Measurements from ENCODE around the gene KIF25. TPM values are rescaled to one million over a fixed set of nuclear protein-coding genes. Genes with fewer than 3 reads are reported as not detected.

Gene KIF25
- polyA plus RNA-seq, 1 donor from 2014 or later: not detected

DNA sequence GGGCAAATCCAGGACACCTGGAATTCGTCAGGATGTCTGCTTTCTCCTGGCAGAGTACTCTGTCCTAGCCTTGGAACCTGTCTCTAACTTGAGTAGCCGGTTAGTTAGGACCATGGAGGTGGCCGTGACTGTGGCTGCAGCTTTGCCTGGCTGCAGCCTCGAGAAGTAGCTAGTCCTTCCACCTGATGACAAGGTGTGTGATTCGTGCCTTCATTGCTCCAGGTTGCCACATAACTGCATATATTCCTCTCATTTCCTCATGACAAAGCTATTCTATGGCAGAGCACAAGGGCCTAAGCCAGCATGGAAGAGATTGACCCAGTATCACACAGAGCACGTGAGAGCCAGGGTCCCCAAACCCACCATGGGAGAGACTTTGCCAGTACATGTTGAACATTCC is 39.8 kb upstream of the KIF25 start:
- no peaks in the 10 kb centered on the region for H3F3A ChIP-seq (ENCODE audit: insufficient read depth, low read length, poor library complexity, severe bottlenecking)
- H3K27ac ChIP-seq (ENCODE audit: low read length): no peak overlapping the region
- H3K79me2 ChIP-seq (replicated peaks; ENCODE audit: insufficient read depth, low read length): peaks cover 14% of the 10 kb centered on the region
- no peaks in the 10 kb centered on the region for H3K9me2 ChIP-seq (ENCODE audit: insufficient read depth, low read length)
- no peak overlapping the region for H3K4me3 ChIP-seq (ENCODE audit: low read length)
- H2AFZ ChIP-seq (ENCODE audit: low read depth, low read length): no peak overlapping the region
- peaks cover 2% of the 10 kb centered on the region for H3K36me3 ChIP-seq (ENCODE audit: insufficient read depth, low read length)
- no peak overlapping the region for H3K9ac ChIP-seq (ENCODE audit: low read length)
- no peaks in the 10 kb centered on the region for H3K27me3 ChIP-seq (ENCODE audit: insufficient read depth, low read depth, low read length)
- no peaks in the 10 kb centered on the region for H4K20me1 ChIP-seq (ENCODE audit: insufficient read depth)
- TF ChIP-seq TAF1 (IDR thresholded peaks at IDR 0.05; ENCODE audit: low read depth) (no peak), EZH2 (IDR thresholded peaks at IDR 0.05; ENCODE audit: borderline replicate concordance, insufficient read depth, low read length, poor library complexity, severe bottlenecking) (no peak), POLR2AphosphoS5 (IDR thresholded peaks at IDR 0.05) (no peak), SMC3 (conservative IDR thresholded peaks at IDR 0.05; ENCODE audit: poor library complexity) (no peak), MXI1 (conservative IDR thresholded peaks at IDR 0.05; ENCODE audit: poor library complexity, severe bottlenecking) (no peak), EP300 (conservative IDR thresholded peaks at IDR 0.05; ENCODE audit: poor library complexity, severe bottlenecking) (no peak), RAD21 (conservative IDR thresholded peaks at IDR 0.05) (no peak)
- TF ChIP-seq, protein P1, sequence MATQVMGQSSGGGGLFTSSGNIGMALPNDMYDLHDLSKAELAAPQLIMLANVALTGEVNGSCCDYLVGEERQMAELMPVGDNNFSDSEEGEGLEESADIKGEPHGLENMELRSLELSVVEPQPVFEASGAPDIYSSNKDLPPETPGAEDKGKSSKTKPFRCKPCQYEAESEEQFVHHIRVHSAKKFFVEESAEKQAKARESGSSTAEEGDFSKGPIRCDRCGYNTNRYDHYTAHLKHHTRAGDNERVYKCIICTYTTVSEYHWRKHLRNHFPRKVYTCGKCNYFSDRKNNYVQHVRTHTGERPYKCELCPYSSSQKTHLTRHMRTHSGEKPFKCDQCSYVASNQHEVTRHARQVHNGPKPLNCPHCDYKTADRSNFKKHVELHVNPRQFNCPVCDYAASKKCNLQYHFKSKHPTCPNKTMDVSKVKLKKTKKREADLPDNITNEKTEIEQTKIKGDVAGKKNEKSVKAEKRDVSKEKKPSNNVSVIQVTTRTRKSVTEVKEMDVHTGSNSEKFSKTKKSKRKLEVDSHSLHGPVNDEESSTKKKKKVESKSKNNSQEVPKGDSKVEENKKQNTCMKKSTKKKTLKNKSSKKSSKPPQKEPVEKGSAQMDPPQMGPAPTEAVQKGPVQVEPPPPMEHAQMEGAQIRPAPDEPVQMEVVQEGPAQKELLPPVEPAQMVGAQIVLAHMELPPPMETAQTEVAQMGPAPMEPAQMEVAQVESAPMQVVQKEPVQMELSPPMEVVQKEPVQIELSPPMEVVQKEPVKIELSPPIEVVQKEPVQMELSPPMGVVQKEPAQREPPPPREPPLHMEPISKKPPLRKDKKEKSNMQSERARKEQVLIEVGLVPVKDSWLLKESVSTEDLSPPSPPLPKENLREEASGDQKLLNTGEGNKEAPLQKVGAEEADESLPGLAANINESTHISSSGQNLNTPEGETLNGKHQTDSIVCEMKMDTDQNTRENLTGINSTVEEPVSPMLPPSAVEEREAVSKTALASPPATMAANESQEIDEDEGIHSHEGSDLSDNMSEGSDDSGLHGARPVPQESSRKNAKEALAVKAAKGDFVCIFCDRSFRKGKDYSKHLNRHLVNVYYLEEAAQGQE (IDR thresholded peaks at IDR 0.05; ENCODE audit: borderline replicate concordance): no peak
- TF ChIP-seq, protein P2, sequence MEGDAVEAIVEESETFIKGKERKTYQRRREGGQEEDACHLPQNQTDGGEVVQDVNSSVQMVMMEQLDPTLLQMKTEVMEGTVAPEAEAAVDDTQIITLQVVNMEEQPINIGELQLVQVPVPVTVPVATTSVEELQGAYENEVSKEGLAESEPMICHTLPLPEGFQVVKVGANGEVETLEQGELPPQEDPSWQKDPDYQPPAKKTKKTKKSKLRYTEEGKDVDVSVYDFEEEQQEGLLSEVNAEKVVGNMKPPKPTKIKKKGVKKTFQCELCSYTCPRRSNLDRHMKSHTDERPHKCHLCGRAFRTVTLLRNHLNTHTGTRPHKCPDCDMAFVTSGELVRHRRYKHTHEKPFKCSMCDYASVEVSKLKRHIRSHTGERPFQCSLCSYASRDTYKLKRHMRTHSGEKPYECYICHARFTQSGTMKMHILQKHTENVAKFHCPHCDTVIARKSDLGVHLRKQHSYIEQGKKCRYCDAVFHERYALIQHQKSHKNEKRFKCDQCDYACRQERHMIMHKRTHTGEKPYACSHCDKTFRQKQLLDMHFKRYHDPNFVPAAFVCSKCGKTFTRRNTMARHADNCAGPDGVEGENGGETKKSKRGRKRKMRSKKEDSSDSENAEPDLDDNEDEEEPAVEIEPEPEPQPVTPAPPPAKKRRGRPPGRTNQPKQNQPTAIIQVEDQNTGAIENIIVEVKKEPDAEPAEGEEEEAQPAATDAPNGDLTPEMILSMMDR (IDR thresholded peaks at IDR 0.05; ENCODE audit: poor library complexity, severe bottlenecking): no peak
- H3K9me3 ChIP-seq (ENCODE audit: low read length): no peaks in the 10 kb centered on the region
- H3K4me2 ChIP-seq (ENCODE audit: low read length): no peak overlapping the region

DNA sequence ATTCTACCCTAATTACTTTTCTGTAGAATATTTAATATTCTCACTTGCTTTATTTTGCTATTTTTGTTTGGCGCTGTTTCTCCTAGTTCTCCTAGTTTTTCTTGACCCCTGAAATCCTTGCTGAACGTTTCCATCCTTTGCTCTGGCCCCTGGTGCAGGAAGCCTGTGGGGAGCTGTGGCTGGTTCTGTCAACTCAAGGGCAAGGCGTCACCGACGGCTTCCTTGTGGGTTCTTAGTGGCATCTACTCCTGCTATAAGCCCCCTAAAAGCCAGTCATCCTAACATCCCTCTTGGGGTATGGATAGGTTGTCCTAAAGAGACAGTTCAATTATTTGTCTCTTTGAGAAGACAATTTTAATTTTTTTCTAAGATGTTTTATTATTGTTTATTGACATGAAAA is 36.9 kb upstream of the KIF25 start:
- H3K9me2 ChIP-seq (ENCODE audit: insufficient read depth, low read length): no peaks in the 10 kb centered on the region
- H3F3A ChIP-seq (ENCODE audit: insufficient read depth, low read length, poor library complexity, severe bottlenecking): no peaks in the 10 kb centered on the region
- TF ChIP-seq POLR2AphosphoS5 (IDR thresholded peaks at IDR 0.05): no peak
- TF ChIP-seq TAF1 (IDR thresholded peaks at IDR 0.05; ENCODE audit: low read depth): no peak
- TF ChIP-seq, protein P2 (IDR thresholded peaks at IDR 0.05; ENCODE audit: poor library complexity, severe bottlenecking): no peak
- TF ChIP-seq MXI1 (conservative IDR thresholded peaks at IDR 0.05; ENCODE audit: poor library complexity, severe bottlenecking): no peak
- TF ChIP-seq EZH2 (IDR thresholded peaks at IDR 0.05; ENCODE audit: borderline replicate concordance, insufficient read depth, low read length, poor library complexity, severe bottlenecking): no peak
- TF ChIP-seq SMC3 (conservative IDR thresholded peaks at IDR 0.05; ENCODE audit: poor library complexity): no peak
- no peak for TF ChIP-seq RAD21 (conservative IDR thresholded peaks at IDR 0.05)
- no peak for TF ChIP-seq EP300 (conservative IDR thresholded peaks at IDR 0.05; ENCODE audit: poor library complexity, severe bottlenecking)
- TF ChIP-seq, protein P1 (IDR thresholded peaks at IDR 0.05; ENCODE audit: borderline replicate concordance): no peak
- H3K27me3 ChIP-seq (ENCODE audit: insufficient read depth, low read depth, low read length): no peaks in the 10 kb centered on the region
- H2AFZ ChIP-seq (ENCODE audit: low read depth, low read length): no peak overlapping the region
- H4K20me1 ChIP-seq (ENCODE audit: insufficient read depth): no peaks in the 10 kb centered on the region
- no peak overlapping the region for H3K4me3 ChIP-seq (ENCODE audit: low read length)
- no peak overlapping the region for H3K4me2 ChIP-seq (ENCODE audit: low read length)
- H3K79me2 ChIP-seq (replicated peaks; ENCODE audit: insufficient read depth, low read length): peaks cover 13% of the 10 kb centered on the region
- H3K9ac ChIP-seq (ENCODE audit: low read length): no peak overlapping the region
- no peak overlapping the region for H3K27ac ChIP-seq (ENCODE audit: low read length)
- no peaks in the 10 kb centered on the region for H3K9me3 ChIP-seq (ENCODE audit: low read length)
- peaks cover 5% of the 10 kb centered on the region for H3K36me3 ChIP-seq (ENCODE audit: insufficient read depth, low read length)
